Spleen (tissue), 7 donors: ENCODE measurements around the gene TUBGCP6.
A peak's percentile ranks its signal among the peaks of the same experiment; 100 is the strongest.

ENCODE experiments used
- CTCF ChIP-seq, 11 experiments: fragments of 200-600 bp in 7 of 11; fragments of 450-650 bp in 4 of 11; sonication (generic) in 4 of 11; IDR thresholded peaks in 8 of 11; conservative IDR thresholded peaks in 3 of 11; 1 replicate in 7 of 11; 2 replicates in 4 of 11; pipeline versions ENCODE4 v1.4.0 to v1.8.0; 2016 to 2021; ENCODE audit warnings: antibody characterized with exemption in 11 of 11, inconsistent platforms in 4 of 11, mild to moderate bottlenecking in 1 of 11
- POLR2A ChIP-seq, 3 donors: fragments of 450-650 bp; IDR thresholded peaks; one replicate each; pipeline ENCODE4 v1.5.1; 2017; ENCODE audit warnings: antibody characterized with exemption in 3 of 3, mild to moderate bottlenecking in 1 of 3
- POLR2AphosphoS5 ChIP-seq, 3 donors: sonication (generic); formaldehyde crosslinking; IDR thresholded peaks; one replicate each; pipeline ENCODE4 v1.5.1; 2017; ENCODE audit warnings: antibody characterized with exemption in 3 of 3
- donor health status: DM: no; HTN: no; CAD: no; lungs with moderate emphysema.
- donor health status: DM: no; HTN: no; CAD: no.
- donor health status: DM: no; HTN: no; CAD: no.

DNA sequence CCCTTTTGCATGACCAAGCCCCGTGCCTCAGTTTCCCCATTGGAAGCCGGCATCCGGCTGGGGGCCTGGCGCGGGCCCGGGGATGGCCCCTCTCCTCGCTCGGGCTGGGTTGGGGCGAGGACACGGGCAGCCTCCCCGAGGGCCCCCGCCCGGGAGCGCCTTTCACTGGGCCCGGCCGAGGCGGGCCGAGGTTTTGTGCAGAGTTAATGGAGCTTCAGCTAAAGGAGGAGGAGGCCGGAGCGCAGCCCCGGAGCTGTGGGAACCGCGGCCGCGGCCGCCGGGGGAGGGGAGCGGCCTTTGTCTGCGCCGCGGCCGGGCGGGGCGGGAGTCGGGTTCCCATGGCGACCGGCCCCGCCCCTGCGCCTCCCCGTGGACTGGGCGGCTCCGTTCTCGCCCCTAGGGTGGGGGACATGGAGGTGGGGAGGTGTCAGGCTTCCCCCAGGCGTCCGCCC lies 26.7 kb upstream of the TUBGCP6 start:
- TF ChIP-seq POLR2A (IDR thresholded peaks at IDR 0.05) = no peak
- peak in 4 of 11 experiments; percentile 15 to 40 (median 38) for TF ChIP-seq CTCF (IDR thresholded peaks at IDR 0.05 in 8 of 11, conservative IDR thresholded peaks at IDR 0.05 in 3 of 11)
- TF ChIP-seq POLR2AphosphoS5 (IDR thresholded peaks at IDR 0.05) = peak in 2 of 3 donors; percentile 56 to 72
